ENCODE data around the gene KCNK13.
"Not testable (repeated sequence)": the region's sequence is repeated elsewhere in the genome, so short reads cannot be mapped to it uniquely, and the experiment has no call there.

KCNK13 gene

GRCh38 chr14:90213099-90213748 lies 151.4 kb downstream of the KCNK13 start:
- H3K4me3 ChIP-seq (ENCODE audit: low read length) = no peak overlapping the region
- DNase-seq (ENCODE audit: low read depth) = no peak
- no peak for TF ChIP-seq CTCF (conservative IDR thresholded peaks at IDR 0.05; ENCODE audit: low read length)

- no peak overlapping the region for H3K4me3 ChIP-seq (ENCODE audit: low read length)
- no peak for TF ChIP-seq CTCF (conservative IDR thresholded peaks at IDR 0.05; ENCODE audit: low read length)
- no peak for DNase-seq (ENCODE audit: low read depth)
Observed at GRCh38 chr14:90228478-90228877, 166.7 kb downstream of the KCNK13 start.

GRCh38 chr14:90229942-90230341 lies 168.1 kb downstream of the KCNK13 start:
- DNase-seq (ENCODE audit: low read depth); H3K4me3 ChIP-seq (ENCODE audit: low read length): not testable (repeated sequence)
